RWPE2 (cell line): ENCODE data around the gene NEK1.
"Not testable (repeated sequence)": the region's sequence is repeated elsewhere in the genome, so short reads cannot be mapped to it uniquely, and the experiment has no call there.

Experiments used
- ATAC-seq: fragments of 200-7000 bp; cut with Tn5 transposase; 3 replicates; pipeline ENCODE4 v1.9.1; 2021; ENCODE audit warnings: low read depth
- DNase-seq: peaks from one replicate; pipeline ENCODE4 v3.0.0-alpha.2; 2020; ENCODE audit warnings: low spot score
- H3K27ac ChIP-seq: fragments of 450-650 bp; 2 replicates; pipeline ENCODE4 v1.5.1; 2017; ENCODE audit warnings: mild to moderate bottlenecking; ENCODE audit not compliant: poor library complexity, severe bottlenecking
- H3K27me3 ChIP-seq: fragments of 250-450 bp; sonication (Bioruptor Pico); 2 replicates; pipeline ENCODE4 v1.5.1; 2021; ENCODE audit warnings: mild to moderate bottlenecking, moderate library complexity; ENCODE audit not compliant: insufficient read depth, poor library complexity, severe bottlenecking
- H3K36me3 ChIP-seq: fragments of 250-450 bp; sonication (Bioruptor Pico); 2 replicates; pipeline ENCODE4 v1.5.1; 2020; ENCODE audit warnings: low read depth, mild to moderate bottlenecking, moderate library complexity
- H3K4me1 ChIP-seq: fragments of 250-450 bp; sonication (Bioruptor Pico); 2 replicates; pipeline ENCODE4 v1.5.1; 2021; ENCODE audit warnings: mild to moderate bottlenecking, moderate library complexity; ENCODE audit not compliant: insufficient read depth, poor library complexity, severe bottlenecking
- H3K4me3 ChIP-seq: fragments of 250-450 bp; sonication (Bioruptor Pico); 2 replicates; pipeline ENCODE4 v1.5.1; 2021; ENCODE audit warnings: mild to moderate bottlenecking, moderate library complexity; ENCODE audit not compliant: severe bottlenecking
- H3K9me3 ChIP-seq: fragments of 250-450 bp; sonication (Bioruptor Pico); 2 replicates; pipeline ENCODE4 v1.5.1; 2021; ENCODE audit warnings: mild to moderate bottlenecking, moderate library complexity; ENCODE audit not compliant: severe bottlenecking
- CTCF ChIP-seq: fragments of 450-650 bp; IDR thresholded peaks from one replicate; pipeline ENCODE4 v1.5.1; 2017; ENCODE audit warnings: mild to moderate bottlenecking, moderate library complexity; ENCODE audit not compliant: poor library complexity, severe bottlenecking

The NEK1 gene

DNA sequence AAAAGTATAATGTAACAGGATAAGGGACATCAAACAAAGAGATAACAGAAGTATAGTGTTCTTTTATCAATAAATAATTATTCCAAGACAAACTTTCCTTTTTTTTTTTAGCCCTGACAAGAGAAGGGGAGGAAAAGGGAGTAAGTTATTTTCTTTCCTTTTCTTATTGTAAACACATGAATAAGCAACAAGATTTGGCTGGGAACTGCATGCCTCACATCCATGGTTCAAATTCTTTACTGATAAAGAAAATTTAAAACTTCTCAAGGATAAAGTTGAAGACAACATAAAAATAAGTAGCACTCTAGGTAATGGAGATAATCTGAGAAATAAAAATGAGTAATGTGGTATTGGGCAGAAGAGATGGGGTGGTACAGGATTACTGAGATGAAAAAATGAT lies 71.6 kb downstream of the NEK1 start:
- no peak for TF ChIP-seq CTCF
- no peak overlapping the region for H3K27ac ChIP-seq
- H3K36me3 ChIP-seq = peaks cover 13% of the 10 kb centered on the region
- no peak for DNase-seq
- no peaks in the 10 kb centered on the region for H3K27me3 ChIP-seq
- no peak for ATAC-seq
- H3K9me3 ChIP-seq = peaks cover 2% of the 10 kb centered on the region
- H3K4me1 ChIP-seq = no peaks in the 10 kb centered on the region
- no peak overlapping the region for H3K4me3 ChIP-seq

- H3K9me3 ChIP-seq = no peaks in the 10 kb centered on the region
- no peaks in the 10 kb centered on the region for H3K27me3 ChIP-seq
- peaks cover 3% of the 10 kb centered on the region for H3K4me1 ChIP-seq
- no peak overlapping the region for H3K4me3 ChIP-seq
- no peak overlapping the region for H3K27ac ChIP-seq
- ATAC-seq (peak; percentile 72; the same call in 2 of the 3 replicates), DNase-seq (no peak)
- peaks cover 53% of the 10 kb centered on the region for H3K36me3 ChIP-seq
- TF ChIP-seq CTCF = no peak
Measured at GRCh38 chr4:169530048-169530447, 82.3 kb downstream of the NEK1 start.

GRCh38 chr4:169523796-169524195 lies 88.6 kb downstream of the NEK1 start:
- H3K36me3 ChIP-seq = peaks cover 23% of the 10 kb centered on the region
- no peak for DNase-seq
- TF ChIP-seq CTCF = no peak
- H3K27me3 ChIP-seq = no peaks in the 10 kb centered on the region
- H3K9me3 ChIP-seq = peaks cover 1% of the 10 kb centered on the region
- ATAC-seq = no peak
- no peaks in the 10 kb centered on the region for H3K4me1 ChIP-seq
- no peak overlapping the region for H3K27ac ChIP-seq
- H3K4me3 ChIP-seq = no peak overlapping the region

DNA sequence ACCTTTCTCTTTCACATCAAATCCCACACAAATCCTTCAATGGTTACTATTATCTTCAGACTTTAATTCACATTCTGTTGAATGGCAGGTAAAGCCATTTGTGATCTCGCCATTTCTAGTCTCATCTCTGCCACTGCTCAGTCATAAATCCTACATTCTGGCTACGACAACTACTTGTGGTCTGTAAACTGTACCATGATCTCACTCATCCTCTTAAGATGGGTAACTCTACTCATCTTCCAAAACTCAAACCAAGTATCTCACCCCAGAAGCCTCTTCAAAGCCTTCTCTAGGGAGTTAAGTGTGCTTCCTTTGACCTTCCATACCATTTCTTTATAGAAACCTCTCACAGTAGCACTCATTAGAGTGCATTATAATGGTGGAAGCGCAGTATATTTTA lies 101.8 kb downstream of the NEK1 start:
- DNase-seq = no peak
- Histone ChIP-seq H3K4me3 (no peak overlapping the region), H3K36me3 (peaks cover 4% of the 10 kb centered on the region), H3K27ac (no peak overlapping the region), H3K9me3 (no peaks in the 10 kb centered on the region), H3K4me1 (no peaks in the 10 kb centered on the region), H3K27me3 (no peaks in the 10 kb centered on the region)
- TF ChIP-seq CTCF = no peak
- ATAC-seq = no peak

DNA sequence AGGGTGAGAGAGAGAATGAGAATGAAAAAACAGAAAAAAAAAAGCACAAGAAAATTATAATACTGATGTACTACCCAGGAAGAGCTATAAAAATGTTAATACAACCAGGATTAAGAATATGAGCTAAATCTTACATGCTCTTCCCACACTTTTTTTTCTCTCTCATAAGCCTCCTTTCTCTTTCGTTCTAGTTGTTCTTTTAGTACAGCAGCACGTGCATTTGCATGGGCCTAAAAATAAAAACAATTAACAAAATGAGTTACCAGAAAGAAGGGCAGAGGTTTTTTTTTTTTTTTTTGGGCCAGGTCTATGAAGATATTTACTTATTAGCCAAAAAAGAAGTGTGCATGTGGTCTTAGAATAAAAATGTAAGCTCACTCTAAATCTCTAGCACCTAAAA lies 105.5 kb downstream of the NEK1 start:
- ATAC-seq (no peak), DNase-seq (no peak)
- Histone ChIP-seq H3K27me3 (no peaks in the 10 kb centered on the region), H3K9me3 (no peaks in the 10 kb centered on the region), H3K36me3 (peaks cover 11% of the 10 kb centered on the region), H3K27ac (no peak overlapping the region), H3K4me1 (no peaks in the 10 kb centered on the region), H3K4me3 (no peak overlapping the region)
- TF ChIP-seq CTCF = no peak

- H3K36me3 ChIP-seq, H3K27ac ChIP-seq, H3K4me1 ChIP-seq, DNase-seq, H3K27me3 ChIP-seq, H3K4me3 ChIP-seq, H3K9me3 ChIP-seq, ATAC-seq: not testable (repeated sequence)
Measured at GRCh38 chr4:169499907-169500306, 112.5 kb downstream of the NEK1 start.

DNA sequence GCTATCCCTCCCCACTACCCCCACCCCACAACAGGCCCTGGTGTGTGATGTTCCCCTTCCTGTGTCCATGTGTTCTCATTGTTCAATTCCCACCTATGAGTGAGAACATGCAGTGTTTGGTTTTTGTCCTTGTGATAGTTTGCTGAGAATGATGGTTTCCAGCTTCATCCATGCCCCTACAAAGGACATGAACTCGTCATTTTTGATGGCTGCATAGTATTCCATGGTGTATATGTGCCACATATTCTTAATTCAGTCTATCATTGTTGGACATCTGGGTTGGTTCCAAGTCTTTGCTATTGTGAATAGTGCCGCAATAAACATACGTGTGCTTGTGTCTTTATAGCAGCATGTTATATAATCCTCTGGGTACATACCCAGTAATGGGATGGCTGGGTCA lies 118.1 kb downstream of the NEK1 start:
- not testable (repeated sequence) for H3K36me3 ChIP-seq, DNase-seq, H3K4me1 ChIP-seq, ATAC-seq, H3K27ac ChIP-seq, H3K9me3 ChIP-seq, H3K27me3 ChIP-seq, H3K4me3 ChIP-seq
